Measurements from ENCODE around the gene DLGAP1. TPM values are rescaled to one million over a fixed set of nuclear protein-coding genes. Genes with fewer than 3 reads are reported as not detected.

The DLGAP1 gene
- total and polyA plus RNA-seq, 4 donors, result 16.5 to 30.7 (median 29.7) TPM

DNA sequence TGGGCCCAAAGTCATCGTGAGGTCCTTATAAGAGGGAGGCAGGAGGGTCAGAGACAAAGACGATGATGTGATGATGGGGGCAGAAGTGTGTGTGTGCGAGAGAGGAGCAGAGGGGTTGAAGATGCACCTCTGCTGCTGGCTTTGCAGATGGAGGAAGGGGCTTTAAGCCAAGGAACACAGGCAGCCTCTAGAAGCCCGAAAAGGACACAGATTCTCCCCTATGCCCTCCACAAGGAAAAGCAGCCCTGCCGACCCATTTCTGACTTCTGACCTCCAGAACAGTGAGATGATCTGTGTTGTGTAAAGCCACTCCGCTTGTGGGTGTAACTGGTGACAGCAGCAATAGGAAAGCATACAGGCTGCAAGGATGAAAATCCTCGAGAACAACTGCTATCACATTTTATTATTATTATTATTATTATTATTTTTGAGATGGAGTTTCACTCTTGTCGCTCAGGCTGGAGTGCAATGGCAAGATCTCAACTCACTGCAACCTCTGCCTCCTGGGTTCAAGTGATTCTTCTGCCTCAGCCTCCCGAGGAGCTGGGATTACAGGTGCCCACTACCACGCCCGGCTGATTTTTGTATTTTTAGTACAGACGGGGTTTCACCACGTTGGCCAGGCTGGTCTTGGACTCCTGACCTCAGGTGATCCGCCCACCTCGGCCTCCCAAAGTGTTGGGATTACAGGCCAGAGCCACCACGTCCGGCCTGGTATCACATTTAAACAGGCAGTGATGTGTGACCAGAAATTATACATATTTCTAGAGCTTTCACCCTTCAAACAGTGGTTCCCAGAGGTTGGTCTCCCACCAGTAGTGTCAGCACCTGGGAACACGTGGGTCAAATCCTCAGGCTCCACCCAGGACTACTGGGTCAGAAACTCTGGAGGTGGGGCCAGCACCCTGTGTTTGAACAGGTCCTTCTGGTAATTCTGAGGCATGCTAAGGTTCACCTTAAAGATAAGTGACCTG lies 834.7 kb downstream of the DLGAP1 start:
- no peak overlapping the region for H3K4me3 ChIP-seq (ENCODE audit: low read depth, low read length)
- no peaks in the 10 kb centered on the region for H3K9me3 ChIP-seq (ENCODE audit: control insufficient read depth, insufficient read depth, low read length)
- 96% methylated on average over 11 of the region's 18 CpGs for WGBS (ENCODE audit: insufficient coverage)
- peaks cover 9% of the 10 kb centered on the region for H3K4me1 ChIP-seq (ENCODE audit: control insufficient read depth, insufficient read depth, low read length)
- no peaks in the 10 kb centered on the region for H3K36me3 ChIP-seq (ENCODE audit: control insufficient read depth, insufficient read depth, low read length)
- DNase-seq (ENCODE audit: low read depth in 4 of 6, low spot score in 6 of 6), result no peak
- no peaks in the 10 kb centered on the region for H3K27me3 ChIP-seq (ENCODE audit: control insufficient read depth, insufficient read depth, low read length)
- H3K27ac ChIP-seq (ENCODE audit: low read depth, low read length), result no peak overlapping the region

DNA sequence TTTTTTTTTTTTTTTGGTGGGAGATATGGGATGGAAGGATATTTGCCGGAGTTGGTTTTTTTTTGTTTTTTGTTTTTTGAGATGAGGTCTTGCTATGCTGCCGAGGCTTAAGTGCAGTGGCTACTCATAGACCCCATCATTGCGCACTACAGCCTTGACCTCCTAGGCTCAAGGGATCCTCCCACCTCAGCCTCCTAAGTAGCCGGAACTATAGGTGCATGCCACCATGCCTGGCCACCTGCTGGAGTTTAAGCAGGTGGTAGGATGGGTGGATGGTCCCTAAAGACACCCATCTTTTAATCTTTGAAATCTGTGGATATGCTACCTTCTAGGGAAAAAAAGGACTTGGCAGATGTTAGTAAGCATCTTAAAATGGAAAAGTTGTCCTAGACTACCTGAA lies 835.4 kb downstream of the DLGAP1 start:
- Histone ChIP-seq H3K9me3 (ENCODE audit: control insufficient read depth, insufficient read depth, low read length) (no peaks in the 10 kb centered on the region), H3K27ac (ENCODE audit: low read depth, low read length) (no peak overlapping the region), H3K4me3 (ENCODE audit: low read depth, low read length) (no peak overlapping the region), H3K36me3 (ENCODE audit: control insufficient read depth, insufficient read depth, low read length) (no peaks in the 10 kb centered on the region), H3K27me3 (ENCODE audit: control insufficient read depth, insufficient read depth, low read length) (no peaks in the 10 kb centered on the region), H3K4me1 (ENCODE audit: control insufficient read depth, insufficient read depth, low read length) (peaks cover 9% of the 10 kb centered on the region)
- no CpG with 5 or more reads among the region's 4 CpGs for WGBS (ENCODE audit: insufficient coverage)
- no peak for DNase-seq (ENCODE audit: low read depth in 4 of 6, low spot score in 6 of 6)

GRCh38 chr18:3619222-3619621 lies 835.9 kb downstream of the DLGAP1 start:
- DNase-seq (ENCODE audit: low read depth in 4 of 6, low spot score in 6 of 6), result no peak
- H3K27me3 ChIP-seq (ENCODE audit: control insufficient read depth, insufficient read depth, low read length), result no peaks in the 10 kb centered on the region
- 100% methylated on average over 1 of the region's 3 CpGs for WGBS (ENCODE audit: insufficient coverage)
- H3K9me3 ChIP-seq (ENCODE audit: control insufficient read depth, insufficient read depth, low read length), result no peaks in the 10 kb centered on the region
- peaks cover 6% of the 10 kb centered on the region for H3K4me1 ChIP-seq (ENCODE audit: control insufficient read depth, insufficient read depth, low read length)
- no peaks in the 10 kb centered on the region for H3K36me3 ChIP-seq (ENCODE audit: control insufficient read depth, insufficient read depth, low read length)
- H3K4me3 ChIP-seq (ENCODE audit: low read depth, low read length), result no peak overlapping the region
- H3K27ac ChIP-seq (ENCODE audit: low read depth, low read length), result no peak overlapping the region

GRCh38 chr18:3616744-3617143 lies 838.4 kb downstream of the DLGAP1 start:
- Histone ChIP-seq H3K27me3 (ENCODE audit: control insufficient read depth, insufficient read depth, low read length) (no peaks in the 10 kb centered on the region), H3K4me3 (ENCODE audit: low read depth, low read length) (no peak overlapping the region), H3K27ac (ENCODE audit: low read depth, low read length) (no peak overlapping the region), H3K4me1 (ENCODE audit: control insufficient read depth, insufficient read depth, low read length) (peaks cover 4% of the 10 kb centered on the region), H3K36me3 (ENCODE audit: control insufficient read depth, insufficient read depth, low read length) (no peaks in the 10 kb centered on the region), H3K9me3 (ENCODE audit: control insufficient read depth, insufficient read depth, low read length) (no peaks in the 10 kb centered on the region)
- no CpG with 5 or more reads among the region's 3 CpGs for WGBS (ENCODE audit: insufficient coverage)
- no peak for DNase-seq (ENCODE audit: low read depth in 4 of 6, low spot score in 6 of 6)

DNA sequence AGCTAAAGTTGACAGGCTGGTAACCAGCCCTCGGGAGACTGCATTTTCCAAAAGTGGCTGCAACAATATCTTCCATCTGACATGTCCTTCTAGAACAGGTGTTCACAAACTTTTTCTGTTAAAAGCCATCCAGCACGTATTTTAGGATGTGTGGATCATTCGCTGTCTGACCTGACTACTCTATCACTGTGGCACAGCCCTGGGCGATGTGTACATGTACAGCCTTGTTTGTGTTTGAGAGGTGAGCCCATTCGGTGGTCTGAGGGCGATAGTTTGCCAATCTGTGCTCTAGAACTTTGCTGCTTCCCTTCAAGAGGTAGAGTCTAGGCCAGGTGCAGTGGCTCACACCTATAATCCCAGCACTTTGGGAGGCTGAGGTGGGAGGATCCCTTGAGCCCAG lies 839.0 kb downstream of the DLGAP1 start:
- no peak for DNase-seq (ENCODE audit: low read depth in 4 of 6, low spot score in 6 of 6)
- Histone ChIP-seq H3K9me3 (ENCODE audit: control insufficient read depth, insufficient read depth, low read length) (no peaks in the 10 kb centered on the region), H3K4me1 (ENCODE audit: control insufficient read depth, insufficient read depth, low read length) (peaks cover 4% of the 10 kb centered on the region), H3K4me3 (ENCODE audit: low read depth, low read length) (no peak overlapping the region), H3K27me3 (ENCODE audit: control insufficient read depth, insufficient read depth, low read length) (no peaks in the 10 kb centered on the region), H3K27ac (ENCODE audit: low read depth, low read length) (peak overlapping the region; percentile 11), H3K36me3 (ENCODE audit: control insufficient read depth, insufficient read depth, low read length) (no peaks in the 10 kb centered on the region)
- 94% methylated on average over 3 of the region's 6 CpGs for WGBS (ENCODE audit: insufficient coverage)

DNA sequence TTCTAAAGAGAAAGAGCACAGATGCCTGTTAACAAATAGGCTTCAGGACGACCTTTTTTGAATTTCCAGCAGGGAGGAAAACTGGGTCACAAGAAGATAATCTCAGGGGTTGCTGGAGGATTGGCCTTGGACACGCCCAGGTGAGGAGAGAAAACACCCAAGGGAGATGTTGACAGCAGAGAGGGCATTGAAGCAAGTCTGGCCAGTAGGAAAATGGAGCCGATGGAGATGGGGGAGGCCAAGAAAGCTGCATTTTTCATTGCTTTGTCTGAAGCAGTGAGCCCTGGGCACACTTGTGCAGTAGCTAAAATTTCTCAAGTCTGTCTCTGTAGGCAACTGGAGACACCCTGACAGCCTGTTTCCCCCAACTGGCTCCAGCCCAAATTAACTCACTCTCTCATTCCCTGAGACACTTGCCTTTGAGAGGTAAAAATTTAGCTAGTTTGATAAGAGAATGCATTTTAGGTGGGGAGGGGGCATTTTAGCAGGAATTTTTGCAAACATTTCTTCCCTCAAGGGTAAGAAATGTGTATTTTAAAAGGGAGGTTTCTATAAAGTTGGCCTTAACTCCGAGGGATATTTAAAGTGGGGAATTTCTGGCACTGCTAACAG lies 839.6 kb downstream of the DLGAP1 start:
- Histone ChIP-seq H3K27ac (ENCODE audit: low read depth, low read length) (peak overlapping the region; percentile 11), H3K9me3 (ENCODE audit: control insufficient read depth, insufficient read depth, low read length) (no peaks in the 10 kb centered on the region), H3K27me3 (ENCODE audit: control insufficient read depth, insufficient read depth, low read length) (no peaks in the 10 kb centered on the region), H3K4me3 (ENCODE audit: low read depth, low read length) (no peak overlapping the region), H3K36me3 (ENCODE audit: control insufficient read depth, insufficient read depth, low read length) (no peaks in the 10 kb centered on the region), H3K4me1 (ENCODE audit: control insufficient read depth, insufficient read depth, low read length) (peaks cover 4% of the 10 kb centered on the region)
- peak in 2 of 6 donors; percentile 40 to 47 for DNase-seq (ENCODE audit: low read depth in 4 of 6, low spot score in 6 of 6)
- 56% methylated on average over 3 of the region's 4 CpGs for WGBS (ENCODE audit: insufficient coverage)

DNA sequence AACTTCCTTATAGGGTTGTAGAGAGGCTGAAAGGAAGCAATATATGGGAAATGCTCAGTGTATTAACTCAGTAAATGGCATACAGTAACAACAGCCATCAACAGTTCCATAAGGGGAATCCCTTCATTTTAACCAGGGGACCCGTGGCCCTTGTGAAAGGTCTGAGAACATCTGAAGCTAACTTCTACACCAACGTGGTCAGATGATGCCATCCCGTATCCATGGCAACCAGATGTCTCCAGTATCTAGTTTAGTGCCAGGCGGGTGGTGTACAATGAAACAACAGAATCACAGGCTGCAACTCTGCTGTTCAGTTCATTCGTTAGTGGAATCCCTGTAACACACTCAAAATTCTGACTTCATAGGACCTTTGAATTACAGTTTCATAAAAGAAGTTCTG lies 842.8 kb downstream of the DLGAP1 start:
- H3K36me3 ChIP-seq (ENCODE audit: control insufficient read depth, insufficient read depth, low read length), result no peaks in the 10 kb centered on the region
- peaks cover 4% of the 10 kb centered on the region for H3K4me1 ChIP-seq (ENCODE audit: control insufficient read depth, insufficient read depth, low read length)
- H3K27ac ChIP-seq (ENCODE audit: low read depth, low read length), result no peak overlapping the region
- WGBS (ENCODE audit: insufficient coverage), result 50% methylated on average over 4 of the region's 5 CpGs
- H3K27me3 ChIP-seq (ENCODE audit: control insufficient read depth, insufficient read depth, low read length), result no peaks in the 10 kb centered on the region
- DNase-seq (ENCODE audit: low read depth in 4 of 6, low spot score in 6 of 6), result peak in 2 of 6 donors; percentile 58 to 77
- no peak overlapping the region for H3K4me3 ChIP-seq (ENCODE audit: low read depth, low read length)
- H3K9me3 ChIP-seq (ENCODE audit: control insufficient read depth, insufficient read depth, low read length), result no peaks in the 10 kb centered on the region

DNA sequence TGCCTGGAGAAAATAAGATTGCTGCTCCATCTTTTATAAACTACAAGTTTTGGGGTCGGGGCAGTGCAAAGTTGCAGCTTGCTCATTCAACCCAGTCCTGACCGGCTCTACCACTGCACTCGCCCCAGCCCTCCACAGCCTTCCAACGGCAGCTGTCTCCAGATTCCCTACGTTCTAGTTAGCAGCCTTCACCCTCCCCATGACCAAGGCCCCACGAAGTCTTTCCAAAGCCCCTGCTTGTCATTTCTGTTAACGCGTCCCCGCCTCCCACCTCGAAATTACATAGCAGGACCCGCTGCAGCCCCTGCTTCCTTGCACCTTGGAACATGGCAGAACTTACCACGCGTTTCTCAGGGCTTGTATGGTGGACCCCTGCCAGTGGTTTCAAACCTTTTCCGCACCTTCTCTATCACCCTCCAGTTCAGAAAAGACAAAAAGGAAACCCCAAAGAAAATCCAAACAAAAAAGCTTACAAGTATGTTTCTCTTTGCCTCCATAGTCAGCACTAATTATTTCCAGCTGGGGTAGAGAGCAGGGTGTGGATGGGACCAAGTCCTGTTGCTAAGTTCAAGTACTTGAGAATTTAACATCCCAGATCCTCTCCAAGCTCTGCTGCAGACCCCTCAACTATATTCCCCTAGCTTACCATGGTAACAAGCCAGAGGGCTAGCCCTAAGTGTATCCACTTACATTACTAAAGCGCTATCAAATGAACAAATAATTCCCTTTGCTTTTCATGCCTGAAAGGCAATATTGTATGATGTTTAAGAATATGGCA lies 843.6 kb downstream of the DLGAP1 start:
- Histone ChIP-seq H3K4me3 (ENCODE audit: low read depth, low read length) (no peak overlapping the region), H3K4me1 (ENCODE audit: control insufficient read depth, insufficient read depth, low read length) (peaks cover 10% of the 10 kb centered on the region), H3K9me3 (ENCODE audit: control insufficient read depth, insufficient read depth, low read length) (no peaks in the 10 kb centered on the region), H3K27ac (ENCODE audit: low read depth, low read length) (peak overlapping the region; percentile 47), H3K36me3 (ENCODE audit: control insufficient read depth, insufficient read depth, low read length) (no peaks in the 10 kb centered on the region), H3K27me3 (ENCODE audit: control insufficient read depth, insufficient read depth, low read length) (no peaks in the 10 kb centered on the region)
- DNase-seq (ENCODE audit: low read depth in 4 of 6, low spot score in 6 of 6), result peak in 1 of 6 donors; percentile 28
- 65% methylated on average over 13 of the region's 15 CpGs for WGBS (ENCODE audit: insufficient coverage)

DNA sequence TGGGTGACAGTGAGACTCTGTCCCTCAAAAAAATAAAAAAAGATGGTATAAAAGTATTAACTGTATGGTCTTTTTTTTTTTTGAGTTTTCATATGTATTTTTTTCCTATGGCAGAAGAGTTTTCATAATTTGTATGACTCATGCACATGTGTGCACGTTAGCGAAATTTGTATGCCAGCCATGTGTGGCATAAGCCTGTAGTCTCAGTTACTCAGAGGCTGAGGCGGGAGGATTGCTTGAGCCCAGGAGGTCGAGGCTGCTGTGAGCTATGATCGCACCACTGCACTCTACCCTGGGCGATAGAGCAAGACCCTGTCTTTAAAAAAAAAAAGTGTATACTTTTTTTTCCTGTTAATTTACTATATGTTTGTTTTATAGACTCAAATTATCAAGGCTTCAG lies 844.3 kb downstream of the DLGAP1 start:
- H3K4me1 ChIP-seq (ENCODE audit: control insufficient read depth, insufficient read depth, low read length), result peaks cover 13% of the 10 kb centered on the region
- DNase-seq (ENCODE audit: low read depth in 4 of 6, low spot score in 6 of 6), result no peak
- H3K4me3 ChIP-seq (ENCODE audit: low read depth, low read length), result no peak overlapping the region
- no peaks in the 10 kb centered on the region for H3K9me3 ChIP-seq (ENCODE audit: control insufficient read depth, insufficient read depth, low read length)
- peak overlapping the region; percentile 47 for H3K27ac ChIP-seq (ENCODE audit: low read depth, low read length)
- no peaks in the 10 kb centered on the region for H3K36me3 ChIP-seq (ENCODE audit: control insufficient read depth, insufficient read depth, low read length)
- WGBS (ENCODE audit: insufficient coverage), result 97% methylated on average over 3 of the region's 6 CpGs
- H3K27me3 ChIP-seq (ENCODE audit: control insufficient read depth, insufficient read depth, low read length), result no peaks in the 10 kb centered on the region

Data from spinal cord (tissue), 10 donors.